Neural cell (in vitro differentiated cells): ENCODE measurements around the gene ZNF189. TPM values are rescaled to one million over a fixed set of nuclear protein-coding genes. Genes with fewer than 3 reads are reported as not detected.

ENCODE experiments used
- H2AFZ ChIP-seq: fragments of 200-600, 300-800 bp; sonication (generic), shearing (Covaris generic); 2 replicates; pipeline ENCODE4 v1.6.0; 2014; ENCODE audit warnings: low read depth, mild to moderate bottlenecking, antibody characterized with exemption, low read length, moderate library complexity
- H3F3A ChIP-seq: fragments of 200-600 bp; shearing (Covaris generic); 2 replicates; pipeline ENCODE4 v1.6.1; 2016; ENCODE audit warnings: mild to moderate bottlenecking, moderate library complexity, mixed read lengths, antibody characterized with exemption, low read length; ENCODE audit not compliant: insufficient read depth, poor library complexity, severe bottlenecking
- H3K27ac ChIP-seq: fragments of 200-600, 300-800 bp; sonication (generic), shearing (Covaris generic); 2 replicates; pipeline ENCODE4 v1.5.1; 2014; ENCODE audit warnings: mild to moderate bottlenecking, low read length, moderate library complexity
- H3K27me3 ChIP-seq: fragments of 300-800, 200-600 bp; sonication (generic), shearing (Covaris generic); 2 replicates; pipeline ENCODE4 v1.6.0; 2014; ENCODE audit warnings: mild to moderate bottlenecking, low read depth, low read length, moderate library complexity; ENCODE audit not compliant: insufficient read depth
- H3K36me3 ChIP-seq: fragments of 300-800, 200-600 bp; sonication (generic), shearing (Covaris generic); 2 replicates; pipeline ENCODE4 v1.5.1; 2014; ENCODE audit warnings: mild to moderate bottlenecking, antibody characterized with exemption, low read length, moderate library complexity; ENCODE audit not compliant: insufficient read depth
- H3K4me2 ChIP-seq: fragments of 300-800, 200-600 bp; sonication (generic), shearing (Covaris generic); 2 replicates; pipeline ENCODE4 v1.6.0; 2014; ENCODE audit warnings: mild to moderate bottlenecking, low read length
- H3K4me3 ChIP-seq: fragments of 300-800, 200-600 bp; sonication (generic), shearing (Covaris generic); 2 replicates; pipeline ENCODE4 v1.5.1; 2014; ENCODE audit warnings: mild to moderate bottlenecking, low read length, moderate library complexity
- H3K79me2 ChIP-seq: fragments of 200-600 bp; shearing (Covaris generic); replicated peaks from 2 replicates; pipeline ENCODE4 v1.6.0; 2014; ENCODE audit warnings: mild to moderate bottlenecking, low read length, moderate library complexity; ENCODE audit not compliant: insufficient read depth
- H3K9ac ChIP-seq: fragments of 300-800, 200-600 bp; sonication (generic), shearing (Covaris generic); 2 replicates; pipeline ENCODE4 v1.6.1; 2016; ENCODE audit warnings: mild to moderate bottlenecking, low read length, mixed read lengths
- H3K9me2 ChIP-seq: fragments of 200-600 bp; shearing (Covaris generic); 2 replicates; pipeline ENCODE4 v1.6.1; 2016; ENCODE audit warnings: mild to moderate bottlenecking, low read length, mixed read lengths; ENCODE audit not compliant: insufficient read depth
- H3K9me3 ChIP-seq: fragments of 200-600, 300-800 bp; sonication (generic), shearing (Covaris generic); 2 replicates; pipeline ENCODE4 v1.6.1; 2016; ENCODE audit warnings: mild to moderate bottlenecking, mixed run types, low read length, moderate library complexity, mixed read lengths
- H4K20me1 ChIP-seq: fragments of 200-600 bp; shearing (Covaris generic); 2 replicates; pipeline ENCODE4 v1.6.1; 2016; ENCODE audit warnings: mild to moderate bottlenecking, mixed run types; ENCODE audit not compliant: insufficient read depth
- CTCF ChIP-seq: fragments of 450-650 bp; IDR thresholded peaks from 2 replicates; pipeline ENCODE4 v1.5.1; 2014; ENCODE audit warnings: antibody characterized with exemption, mild to moderate bottlenecking, moderate library complexity; ENCODE audit not compliant: poor library complexity, severe bottlenecking
- EP300 ChIP-seq: fragments of 450-650 bp; conservative IDR thresholded peaks from 2 replicates; pipeline ENCODE4 v1.6.1; 2014; ENCODE audit warnings: antibody characterized with exemption, mild to moderate bottlenecking, moderate library complexity; ENCODE audit not compliant: poor library complexity, severe bottlenecking
- EZH2 ChIP-seq: fragments of 200-600, 300-800 bp; shearing (Covaris generic), sonication (generic); IDR thresholded peaks from 2 replicates; pipeline ENCODE4 v1.6.1; 2014; ENCODE audit warnings: antibody characterized with exemption, low read length, borderline replicate concordance, mild to moderate bottlenecking; ENCODE audit not compliant: insufficient read depth, poor library complexity, severe bottlenecking
- MXI1 ChIP-seq: fragments of 450-650 bp; conservative IDR thresholded peaks from 2 replicates; pipeline ENCODE4 v1.6.1; 2014; ENCODE audit warnings: antibody characterized with exemption, mild to moderate bottlenecking; ENCODE audit not compliant: poor library complexity, severe bottlenecking
- POLR2AphosphoS5 ChIP-seq: IDR thresholded peaks from 2 replicates; pipeline ENCODE4 v1.6.1; 2012
- RAD21 ChIP-seq: fragments of 450-650 bp; conservative IDR thresholded peaks from 2 replicates; pipeline ENCODE4 v1.6.1; 2014; ENCODE audit warnings: antibody characterized with exemption, mild to moderate bottlenecking, moderate library complexity
- REST ChIP-seq: IDR thresholded peaks from 2 replicates; pipeline ENCODE4 v1.6.1; 2012; ENCODE audit warnings: borderline replicate concordance
- SMC3 ChIP-seq: fragments of 450-650 bp; conservative IDR thresholded peaks from 2 replicates; pipeline ENCODE4 v1.6.1; 2014; ENCODE audit warnings: antibody characterized with exemption, mild to moderate bottlenecking, moderate library complexity; ENCODE audit not compliant: poor library complexity
- TAF1 ChIP-seq: IDR thresholded peaks from 2 replicates; pipeline ENCODE4 v1.6.1; 2012; ENCODE audit warnings: low read depth
- polyA plus RNA-seq: library from polyadenylated mRNA; depleted of rRNA; stranded (reverse); fragments of >200 nt; gene quantifications from 2 replicates; pipeline ENCODE4 v1.2.3, GENCODE V29; 2014

ZNF189 gene
- polyA plus RNA-seq, 1 donor from 2014 or later: 28.0 TPM

- H3K4me2 ChIP-seq: no peak overlapping the region
- no peaks in the 10 kb centered on the region for H3K9me3 ChIP-seq
- no peaks in the 10 kb centered on the region for H3K79me2 ChIP-seq
- H2AFZ ChIP-seq: no peak overlapping the region
- H3K27ac ChIP-seq: no peak overlapping the region
- H3F3A ChIP-seq: no peaks in the 10 kb centered on the region
- H3K27me3 ChIP-seq: no peaks in the 10 kb centered on the region
- no peaks in the 10 kb centered on the region for H3K36me3 ChIP-seq
- no peak for TF ChIP-seq MXI1
- TF ChIP-seq REST: no peak
- no peak for TF ChIP-seq EZH2
- no peaks in the 10 kb centered on the region for H3K9me2 ChIP-seq
- H3K9ac ChIP-seq: no peak overlapping the region
- H4K20me1 ChIP-seq: no peaks in the 10 kb centered on the region
- no peak overlapping the region for H3K4me3 ChIP-seq
Observed at GRCh38 chr9:101440714-101441230, 42.1 kb downstream of the ZNF189 start.

DNA sequence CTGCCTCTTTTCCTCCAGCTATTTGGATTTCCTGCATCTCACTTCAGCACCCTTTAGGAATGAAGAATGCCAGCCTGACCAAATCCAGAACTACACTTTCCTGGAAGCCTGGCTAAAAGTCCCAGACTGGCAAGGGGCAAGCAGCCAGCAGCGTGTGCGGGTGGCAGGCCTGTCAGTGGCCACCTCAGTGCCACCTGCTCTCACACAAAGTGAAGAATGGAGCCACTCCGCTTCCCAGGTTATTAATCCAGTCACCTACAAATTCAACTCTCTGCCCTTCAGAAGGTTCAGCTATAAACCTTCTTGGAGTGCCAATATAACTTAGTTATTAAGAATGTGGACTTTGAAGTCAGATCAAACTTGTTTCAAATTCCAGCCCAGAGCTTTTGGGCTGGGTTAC lies 43.7 kb downstream of the ZNF189 start:
- Histone ChIP-seq H3K9ac (no peak overlapping the region), H3K9me3 (no peaks in the 10 kb centered on the region), H3K9me2 (no peaks in the 10 kb centered on the region), H3K27me3 (no peaks in the 10 kb centered on the region), H2AFZ (no peak overlapping the region), H3K4me2 (no peak overlapping the region), H3K4me3 (no peak overlapping the region), H3K79me2 (no peaks in the 10 kb centered on the region), H4K20me1 (no peaks in the 10 kb centered on the region), H3K36me3 (no peaks in the 10 kb centered on the region), H3K27ac (no peak overlapping the region), H3F3A (no peaks in the 10 kb centered on the region)
- TF ChIP-seq CTCF: no peak

GRCh38 chr9:101442736-101443135 lies 44.1 kb downstream of the ZNF189 start:
- Histone ChIP-seq H3K9me3 (no peaks in the 10 kb centered on the region), H3K79me2 (no peaks in the 10 kb centered on the region), H3K36me3 (no peaks in the 10 kb centered on the region), H4K20me1 (no peaks in the 10 kb centered on the region), H3K9ac (no peak overlapping the region), H3F3A (no peaks in the 10 kb centered on the region), H3K27ac (no peak overlapping the region), H3K27me3 (no peaks in the 10 kb centered on the region), H3K4me2 (no peak overlapping the region), H3K4me3 (no peak overlapping the region), H2AFZ (no peak overlapping the region), H3K9me2 (no peaks in the 10 kb centered on the region)
- no peak for TF ChIP-seq MXI1
- no peak for TF ChIP-seq SMC3
- TF ChIP-seq RAD21: no peak
- no peak for TF ChIP-seq POLR2AphosphoS5
- no peak for TF ChIP-seq TAF1
- no peak for TF ChIP-seq REST
- no peak for TF ChIP-seq EZH2
- no peak for TF ChIP-seq CTCF
- TF ChIP-seq EP300: no peak
